ENCODE results near the gene ST6GALNAC6.

GRCh38 chr9:127927201-127927987, 28.0 kb upstream of the ST6GALNAC6 start:
- TF ChIP-seq POLR2A (IDR thresholded peaks at IDR 0.05; ENCODE audit: low read length): no peak
- TF ChIP-seq CTCF (IDR thresholded peaks at IDR 0.05): no peak
- no peak for TF ChIP-seq HEYL (CRISPR knock-in tag; IDR thresholded peaks at IDR 0.05)
- no peak for TF ChIP-seq RAD21 (conservative IDR thresholded peaks at IDR 0.05 in 1 of 2, IDR thresholded peaks at IDR 0.05 in 1 of 2)
- TF ChIP-seq SREBF2 (IDR thresholded peaks at IDR 0.05): no peak
